Keratinocyte (primary cell): Measurements from ENCODE around the gene TBX21. TPM values are rescaled to one million over a fixed set of nuclear protein-coding genes. Genes with fewer than 3 reads are reported as not detected.

Experiments used
- DNase-seq: peaks from one replicate; pipeline ENCODE4 v3.0.0-alpha.2; 2011; ENCODE audit warnings: low read depth, missing footprints, low spot score
- FAIRE-seq: peaks from 2 replicates; lab custom pipeline; 2011; peaks lifted over from hg19 to GRCh38; lab: Jason Lieb, UNC
- H2AFZ ChIP-seq: 2 replicates; pipeline ENCODE4 v1.6.0; 2012; ENCODE audit warnings: low read length, control low read depth, inconsistent platforms; ENCODE audit not compliant: control insufficient read depth
- H3K27ac ChIP-seq: 2 replicates; pipeline ENCODE4 v1.5.1; 2011; ENCODE audit warnings: low read length; ENCODE audit not compliant: control insufficient read depth, insufficient read depth
- H3K27me3 ChIP-seq: 3 replicates; pipeline ENCODE4 v1.6.0; 2011; ENCODE audit warnings: low read length; ENCODE audit not compliant: control insufficient read depth, insufficient read depth; ENCODE audit errors: extremely low read depth
- H3K36me3 ChIP-seq, 2 experiments: 2 replicates in 1 of 2; 3 replicates in 1 of 2; pipeline ENCODE4 v1.5.1; 2011; ENCODE audit warnings: low read length in 2 of 2, mild to moderate bottlenecking in 1 of 2; ENCODE audit not compliant: control insufficient read depth in 2 of 2, insufficient read depth in 2 of 2; ENCODE audit errors: extremely low read depth in 1 of 2
- H3K4me1 ChIP-seq: 3 replicates; pipeline ENCODE4 v1.5.1; 2011; ENCODE audit warnings: low read length; ENCODE audit not compliant: control insufficient read depth, insufficient read depth; ENCODE audit errors: extremely low read depth
- H3K4me2 ChIP-seq: 3 replicates; pipeline ENCODE4 v1.6.0; 2011; ENCODE audit warnings: low read depth, low read length; ENCODE audit not compliant: control insufficient read depth, insufficient read depth; ENCODE audit errors: extremely low read depth
- H3K4me3 ChIP-seq, 3 experiments: fragments of 200-600 bp in 1 of 3; sonication (generic) in 1 of 3; 2 replicates in 2 of 3; 3 replicates in 1 of 3; pipeline ENCODE4 v1.5.1; 2011 to 2016; ENCODE audit warnings: low read length in 3 of 3, mild to moderate bottlenecking in 3 of 3, control low read depth in 2 of 3, inconsistent platforms in 1 of 3, low read depth in 1 of 3, mixed read lengths in 1 of 3, mixed run types in 1 of 3, moderate library complexity in 1 of 3; ENCODE audit not compliant: control insufficient read depth in 2 of 3, insufficient read depth in 2 of 3; ENCODE audit errors: extremely low read depth in 1 of 3
- H3K79me2 ChIP-seq: 2 replicates; pipeline ENCODE4 v1.6.0; 2012; ENCODE audit warnings: low read length; ENCODE audit not compliant: control insufficient read depth, insufficient read depth
- H3K9ac ChIP-seq: 3 replicates; pipeline ENCODE4 v1.6.0; 2011; ENCODE audit warnings: low read length; ENCODE audit not compliant: control insufficient read depth, insufficient read depth; ENCODE audit errors: extremely low read depth
- H3K9me1 ChIP-seq: 3 replicates; pipeline ENCODE4 v1.6.0; 2011; ENCODE audit warnings: low read length; ENCODE audit not compliant: control insufficient read depth, insufficient read depth; ENCODE audit errors: extremely low read depth
- H3K9me3 ChIP-seq: 2 replicates; pipeline ENCODE4 v1.5.1; 2012; ENCODE audit warnings: low read depth, low read length; ENCODE audit not compliant: control insufficient read depth
- H4K20me1 ChIP-seq: 3 replicates; pipeline ENCODE4 v1.6.0; 2011; ENCODE audit warnings: low read length; ENCODE audit not compliant: control insufficient read depth, insufficient read depth; ENCODE audit errors: extremely low read depth
- EZH2 ChIP-seq: IDR thresholded peaks from one replicate; pipeline ENCODE4 v1.6.1; 2012; ENCODE audit warnings: inconsistent platforms, mild to moderate bottlenecking, low read length, moderate library complexity
- dilution Hi-C: fragments of 300-500 bp; cut with MboI; formaldehyde crosslinking; loops from one replicate; pipeline ENCODE4 v1.7.0; 2020; ENCODE audit warnings: low sequenced_read_pairs; ENCODE audit not compliant: extremely low pct_ligation_motif_present
- polyA plus RNA-seq, 5 experiments: library from polyadenylated mRNA; depleted of rRNA in 3 of 5; stranded (reverse) in 3 of 5; stranded (forward) in 1 of 5; unstranded in 1 of 5; fragments of >200 nt; gene quantifications; 1 replicate in 1 of 5; 2 replicates in 3 of 5; 3 replicates in 1 of 5; pipeline versions ENCODE4 v1.2.1 to v1.2.3, GENCODE V29; 2011 to 2012; ENCODE audit warnings: missing spikeins in 2 of 5, low read depth in 1 of 5, low replicate concordance in 1 of 5
- TF ChIP-seq, protein P1 (sequence below), 3 experiments: IDR thresholded peaks in 1 of 3; conservative IDR thresholded peaks in 1 of 3; optimal IDR thresholded peaks in 1 of 3; 2 replicates in 2 of 3; 3 replicates in 1 of 3; pipeline versions ENCODE3 to v1.5.1; 2011; ENCODE audit warnings: low read length in 3 of 3, mild to moderate bottlenecking in 3 of 3, moderate library complexity in 2 of 3, control low read depth in 1 of 3, inconsistent platforms in 1 of 3; ENCODE audit not compliant: insufficient read depth in 2 of 3; ENCODE audit errors: extremely low read depth in 1 of 3

The TBX21 gene
- polyA plus RNA-seq, 1 donor (not counting 4 experiments of a cell fraction or from before 2014, with no cell fraction given) = not detected

DNA sequence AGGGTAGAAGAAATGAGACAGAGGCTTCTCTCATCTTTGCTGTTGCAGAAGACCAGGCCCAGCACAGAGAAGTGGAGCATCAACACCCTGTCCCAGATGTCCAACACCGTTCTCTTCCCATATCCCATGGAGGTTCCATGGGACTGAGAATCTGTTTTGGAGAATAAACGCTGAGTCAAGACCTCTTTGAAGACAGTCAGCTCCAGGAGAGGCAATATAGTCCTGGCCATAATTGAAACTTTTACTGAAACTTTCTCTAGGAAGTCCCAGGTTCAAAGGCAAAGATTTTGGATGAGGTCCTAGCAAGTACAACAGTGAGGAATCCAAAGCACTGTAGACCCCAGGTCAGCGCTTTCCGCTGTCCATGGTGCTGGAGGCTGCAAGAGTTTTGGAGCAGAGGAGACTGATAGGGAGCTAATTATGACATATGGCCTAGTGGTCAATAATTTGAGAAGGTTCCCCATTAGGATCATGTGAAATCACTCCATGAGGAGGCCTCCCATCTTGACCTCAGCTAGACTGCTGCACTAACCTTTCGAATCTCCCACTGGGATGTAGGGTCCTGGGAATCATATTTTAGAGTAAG lies 52.6 kb downstream of the TBX21 start:
- no peaks in the 10 kb centered on the region for H3K4me1 ChIP-seq
- H3K36me3 ChIP-seq = no peaks in the 10 kb centered on the region
- no peak for FAIRE-seq
- H3K4me2 ChIP-seq = no peak overlapping the region
- H3K27me3 ChIP-seq = peaks cover 29% of the 10 kb centered on the region
- DNase-seq = no peak
- TF ChIP-seq EZH2 = no peak
- TF ChIP-seq, protein P1, sequence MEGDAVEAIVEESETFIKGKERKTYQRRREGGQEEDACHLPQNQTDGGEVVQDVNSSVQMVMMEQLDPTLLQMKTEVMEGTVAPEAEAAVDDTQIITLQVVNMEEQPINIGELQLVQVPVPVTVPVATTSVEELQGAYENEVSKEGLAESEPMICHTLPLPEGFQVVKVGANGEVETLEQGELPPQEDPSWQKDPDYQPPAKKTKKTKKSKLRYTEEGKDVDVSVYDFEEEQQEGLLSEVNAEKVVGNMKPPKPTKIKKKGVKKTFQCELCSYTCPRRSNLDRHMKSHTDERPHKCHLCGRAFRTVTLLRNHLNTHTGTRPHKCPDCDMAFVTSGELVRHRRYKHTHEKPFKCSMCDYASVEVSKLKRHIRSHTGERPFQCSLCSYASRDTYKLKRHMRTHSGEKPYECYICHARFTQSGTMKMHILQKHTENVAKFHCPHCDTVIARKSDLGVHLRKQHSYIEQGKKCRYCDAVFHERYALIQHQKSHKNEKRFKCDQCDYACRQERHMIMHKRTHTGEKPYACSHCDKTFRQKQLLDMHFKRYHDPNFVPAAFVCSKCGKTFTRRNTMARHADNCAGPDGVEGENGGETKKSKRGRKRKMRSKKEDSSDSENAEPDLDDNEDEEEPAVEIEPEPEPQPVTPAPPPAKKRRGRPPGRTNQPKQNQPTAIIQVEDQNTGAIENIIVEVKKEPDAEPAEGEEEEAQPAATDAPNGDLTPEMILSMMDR (optimal IDR thresholded peaks at IDR 0.05 in 1 of 3, IDR thresholded peaks at IDR 0.05 in 1 of 3, conservative IDR thresholded peaks at IDR 0.05 in 1 of 3; ENCODE audit: extremely low read depth in 1 of 3, insufficient read depth in 2 of 3, low read length in 3 of 3) = no peak
- dilution Hi-C loops = no loop called here
- H3K9ac ChIP-seq = no peak overlapping the region
- H3K27ac ChIP-seq = no peak overlapping the region
- no peaks in the 10 kb centered on the region for H3K9me1 ChIP-seq
- no peaks in the 10 kb centered on the region for H3K79me2 ChIP-seq
- no peaks in the 10 kb centered on the region for H4K20me1 ChIP-seq
- H3K9me3 ChIP-seq = no peaks in the 10 kb centered on the region
- H3K4me3 ChIP-seq = no peak overlapping the region
- no peak overlapping the region for H2AFZ ChIP-seq

GRCh38 chr17:47789611-47790561 lies 56.9 kb downstream of the TBX21 start:
- FAIRE-seq (no peak), DNase-seq (no peak)
- Histone ChIP-seq H3K4me1 (no peaks in the 10 kb centered on the region), H3K4me3 (peak overlapping the region; percentile 20 to 38 (median 35)), H3K79me2 (no peaks in the 10 kb centered on the region), H3K27ac (no peak overlapping the region), H3K27me3 (peaks cover 39% of the 10 kb centered on the region), H4K20me1 (no peaks in the 10 kb centered on the region), H3K9me3 (no peaks in the 10 kb centered on the region), H2AFZ (no peak overlapping the region), H3K36me3 (no peaks in the 10 kb centered on the region), H3K9ac (no peak overlapping the region), H3K4me2 (peak overlapping the region; percentile 41), H3K9me1 (no peaks in the 10 kb centered on the region)
- TF ChIP-seq, protein P1 (optimal IDR thresholded peaks at IDR 0.05 in 1 of 3, IDR thresholded peaks at IDR 0.05 in 1 of 3, conservative IDR thresholded peaks at IDR 0.05 in 1 of 3; ENCODE audit: extremely low read depth in 1 of 3, insufficient read depth in 2 of 3, low read length in 3 of 3) = peak; percentile 25 to 78 (median 66)
- TF ChIP-seq EZH2 = no peak
- dilution Hi-C loops = no loop called here
